HepG2 (cell line): ENCODE data around the gene FNDC3B. TPM values are rescaled to one million over a fixed set of nuclear protein-coding genes. Genes with fewer than 3 reads are reported as not detected.

Experiments
- ATAC-seq: fragments of 200-7000 bp; cut with Tn5 transposase; 3 replicates; pipeline ENCODE4 v1.9.1; 2020; ENCODE audit warnings: mild to moderate bottlenecking, moderate library complexity
- BruUV-seq: library from RNA; stranded (reverse); fragments of 400-500 nt; replicated peaks from 2 replicates; lab custom pipeline; 2021; lab: Mats Ljungman, UMichigan
- CTCF ChIA-PET: fragments of 300-600 bp; formaldehyde crosslinking; extraction: SDS; loops from one replicate; lab custom pipeline; 2021; ENCODE audit warnings: low total read pairs, inconsistent platforms, low intra/inter-chr PET ratio; lab: Yijun Ruan, JAX
- POLR2A ChIA-PET: fragments of 350-600 bp; sonication (Branson Sonifier 250); formaldehyde crosslinking; loops from one replicate; lab custom pipeline; 2020; ENCODE audit warnings: antibody characterized with exemption, inconsistent platforms; lab: Yijun Ruan, JAX
- DNase-seq: peaks from one replicate; pipeline ENCODE4 v3.0.0-alpha.2; 2015; ENCODE audit warnings: low spot score
- FAIRE-seq: peaks from 3 replicates; lab custom pipeline; 2011; peaks lifted over from hg19 to GRCh38; lab: Jason Lieb, UNC
- H2AFZ ChIP-seq: one replicate; pipeline ENCODE4 v1.6.1; 2011; ENCODE audit warnings: low read length, inconsistent platforms
- H3K27ac ChIP-seq: fragments of 300-600 bp; 3 replicates; pipeline ENCODE4 v1.8.0; 2011; ENCODE audit warnings: mixed run types, mild to moderate bottlenecking, mixed read lengths, low read length, inconsistent platforms; ENCODE audit not compliant: insufficient read depth; ENCODE audit errors: extremely low read length
- H3K27me3 ChIP-seq, 2 experiments: fragments of 200-600 bp in 1 of 2; 2 replicates in 1 of 2; 3 replicates in 1 of 2; pipeline versions ENCODE4 v1.6.0 to v1.8.0; 2011; ENCODE audit warnings: low read length in 2 of 2, mild to moderate bottlenecking in 2 of 2, moderate library complexity in 2 of 2, inconsistent platforms in 1 of 2; ENCODE audit not compliant: insufficient read depth in 2 of 2, control insufficient read depth in 1 of 2
- H3K36me3 ChIP-seq, 2 experiments: fragments of 200-600 bp in 1 of 2; replicated peaks in 1 of 2; 2 replicates in 1 of 2; 3 replicates in 1 of 2; pipeline versions ENCODE4 v1.5.1 to v1.8.0; 2011; ENCODE audit warnings: low read length in 2 of 2, inconsistent platforms in 1 of 2; ENCODE audit not compliant: insufficient read depth in 2 of 2, control insufficient read depth in 1 of 2
- H3K4me1 ChIP-seq: 2 replicates; pipeline ENCODE4 v1.5.1; 2012; ENCODE audit warnings: low read length, inconsistent platforms; ENCODE audit not compliant: insufficient read depth
- H3K4me2 ChIP-seq: 2 replicates; pipeline ENCODE4 v1.6.0; 2011; ENCODE audit warnings: low read depth, low read length, inconsistent platforms
- H3K4me3 ChIP-seq, 3 experiments: fragments of 200-600 bp in 1 of 3; sonication (generic), shearing (Covaris generic) in 1 of 3; replicated peaks in 1 of 3; 2 replicates each; pipeline ENCODE4 v1.5.1; 2011 to 2016; ENCODE audit warnings: low read length in 3 of 3, inconsistent platforms in 2 of 3, low read depth in 2 of 3, mild to moderate bottlenecking in 2 of 3, control low read depth in 1 of 3, mixed read lengths in 1 of 3; ENCODE audit not compliant: insufficient read depth in 1 of 3
- H3K79me2 ChIP-seq: one replicate; pipeline ENCODE4 v1.6.1; 2011; ENCODE audit warnings: low read length, inconsistent platforms; ENCODE audit not compliant: insufficient read depth
- H3K9ac ChIP-seq: 2 replicates; pipeline ENCODE4 v1.6.0; 2011; ENCODE audit warnings: mild to moderate bottlenecking, low read depth, low read length, inconsistent platforms; ENCODE audit not compliant: insufficient read depth
- H3K9me3 ChIP-seq: 2 replicates; pipeline ENCODE4 v1.5.1; 2012; ENCODE audit warnings: mild to moderate bottlenecking, low read length
- H4K20me1 ChIP-seq: 2 replicates; pipeline ENCODE4 v1.6.0; 2011; ENCODE audit warnings: inconsistent platforms, mild to moderate bottlenecking, low read length, moderate library complexity; ENCODE audit not compliant: insufficient read depth
- AGO2 ChIP-seq: fragments of 200-400 bp; formaldehyde crosslinking; optimal IDR thresholded peaks from 2 replicates; pipeline ENCODE3; 2017; ENCODE audit warnings: mild to moderate bottlenecking, low read depth, low read length, moderate library complexity
- ARID5B ChIP-seq: IDR thresholded peaks from 2 replicates; pipeline ENCODE4 v1.4.0; 2020; ENCODE audit warnings: mild to moderate bottlenecking, missing genetic modification reagents
- BRCA1 ChIP-seq: sonication (generic); formaldehyde crosslinking; IDR thresholded peaks from 2 replicates; pipeline ENCODE4 v1.4.0; 2020; ENCODE audit warnings: missing genetic modification reagents
- CEBPG ChIP-seq: IDR thresholded peaks from 2 replicates; pipeline ENCODE4 v1.6.1; 2016
- CHD4 ChIP-seq: fragments of 200-600 bp; sonication (generic); IDR thresholded peaks from 2 replicates; pipeline ENCODE4 v1.7.0; 2017; ENCODE audit warnings: mild to moderate bottlenecking, low read length, borderline replicate concordance
- FOXA1 ChIP-seq, 2 experiments: fragments of 450-650 bp in 1 of 2; sonication (generic) in 1 of 2; formaldehyde crosslinking in 1 of 2; IDR thresholded peaks; 2 replicates each; pipeline versions ENCODE4 v1.4.0 to v1.6.1; 2016 to 2020; ENCODE audit warnings: missing genetic modification reagents in 1 of 2
- FOXA3 ChIP-seq: IDR thresholded peaks from 2 replicates; pipeline ENCODE4 v1.6.1; 2016; ENCODE audit warnings: missing genetic modification reagents, missing compliant biosample characterization
- HNRNPK ChIP-seq: fragments of 200-400 bp; formaldehyde crosslinking; IDR thresholded peaks from 2 replicates; pipeline ENCODE4 v1.6.1; 2018; ENCODE audit warnings: low read length, low read depth, moderate library complexity, mild to moderate bottlenecking; ENCODE audit not compliant: poor library complexity, severe bottlenecking
- PCBP1 ChIP-seq: fragments of 200-400 bp; formaldehyde crosslinking; IDR thresholded peaks from 2 replicates; pipeline ENCODE4 v1.6.1; 2017; ENCODE audit warnings: mild to moderate bottlenecking, low read depth, low read length, borderline replicate concordance
- RCOR2 ChIP-seq: IDR thresholded peaks from 2 replicates; pipeline ENCODE4 v1.6.1; 2016; ENCODE audit warnings: missing biosample characterization, missing genetic modification reagents
- RORA ChIP-seq: sonication (generic); formaldehyde crosslinking; IDR thresholded peaks from 2 replicates; pipeline ENCODE4 v1.5.0; 2020; ENCODE audit warnings: mild to moderate bottlenecking, missing genetic modification reagents, moderate library complexity
- SIX1 ChIP-seq: sonication (generic); formaldehyde crosslinking; IDR thresholded peaks from 2 replicates; pipeline ENCODE4 v1.4.0; 2020; ENCODE audit warnings: missing genetic modification reagents, borderline replicate concordance
- SOX13 ChIP-seq, 3 experiments: fragments of 450-650 bp in 1 of 3; sonication (generic) in 1 of 3; formaldehyde crosslinking in 1 of 3; IDR thresholded peaks in 2 of 3; conservative IDR thresholded peaks in 1 of 3; 2 replicates each; pipeline versions ENCODE4 v1.5.0 to v1.6.1; 2016 to 2020; ENCODE audit warnings: antibody characterized with exemption in 1 of 3, mild to moderate bottlenecking in 1 of 3, missing compliant biosample characterization in 1 of 3, missing genetic modification reagents in 1 of 3, moderate library complexity in 1 of 3
- SOX5 ChIP-seq: IDR thresholded peaks from 2 replicates; pipeline ENCODE4 v1.6.1; 2016; ENCODE audit warnings: borderline replicate concordance
- SOX6 ChIP-seq, 2 experiments: fragments of 450-650 bp in 1 of 2; sonication (generic) in 1 of 2; formaldehyde crosslinking in 1 of 2; IDR thresholded peaks; 2 replicates each; pipeline versions ENCODE4 v1.4.0 to v1.6.1; 2017 to 2020; ENCODE audit warnings: antibody characterized with exemption in 1 of 2, mild to moderate bottlenecking in 1 of 2, missing genetic modification reagents in 1 of 2
- TRAFD1 ChIP-seq: sonication (generic); formaldehyde crosslinking; IDR thresholded peaks from 2 replicates; pipeline ENCODE4 v1.5.1; 2020; ENCODE audit warnings: missing genetic modification reagents, mild to moderate bottlenecking, borderline replicate concordance
- ZNF451 ChIP-seq: sonication (generic); formaldehyde crosslinking; IDR thresholded peaks from 2 replicates; pipeline ENCODE4 v1.5.0; 2020; ENCODE audit warnings: mild to moderate bottlenecking, missing genetic modification reagents
- ZNF746 ChIP-seq: sonication (generic); formaldehyde crosslinking; IDR thresholded peaks from 2 replicates; pipeline ENCODE4 v1.8.0; 2022; ENCODE audit warnings: mild to moderate bottlenecking, missing genetic modification reagents
- WGBS: methylation state at CpG from one replicate; pipeline ENCODE4 v1.1.6; 2017; ENCODE audit warnings: low lambda C conversion rate; 5-methylcytosine and 5-hydroxymethylcytosine counted together
- in situ Hi-C: cut with HindIII; loops from 2 replicates; pipeline ENCODE4 v1.10.0; 2017; ENCODE audit warnings: low pct_unique_long_range_greater_than_20kb; ENCODE audit not compliant: extremely low pct_ligation_motif_present
- intact Hi-C: fragments of 100-400 bp; cut with micrococcal nuclease; formaldehyde crosslinking; loops from one replicate; pipeline ENCODE4 v1.10.0; 2022; ENCODE audit not compliant: unreplicated experiment
- polyA plus RNA-seq, 8 experiments: library from polyadenylated mRNA; depleted of rRNA in 3 of 8; stranded (reverse) in 7 of 8; unstranded in 1 of 8; fragments of >200 nt; fragmentation: Illumina TruSeq in 4 of 8; extraction: Trizol in 4 of 8; gene quantifications; 2 replicates each; pipeline versions ENCODE4 v1.2.1 to v1.2.3, GENCODE V29; 2011 to 2016; ENCODE audit warnings: low read depth in 4 of 8, missing spikeins in 1 of 8, mixed read lengths in 1 of 8; ENCODE audit not compliant: insufficient read depth in 1 of 8
- total RNA-seq, 5 experiments: library from RNA; depleted of rRNA; stranded (reverse); fragments of >200 nt; fragmentation: Illumina TruSeq; extraction: Trizol; gene quantifications; 2 replicates each; pipeline ENCODE4 v1.2.3, GENCODE V29; 2016; ENCODE audit warnings: low read depth in 1 of 5

FNDC3B gene
- total and polyA plus RNA-seq, 2 of the 13 experiments (the other 11 are each of a cell fraction or from before 2014, with no cell fraction given), result 74.8 to 103 TPM

GRCh38 chr3:172192830-172193415 lies 153.5 kb downstream of the FNDC3B start:
- H3K27me3 ChIP-seq, result no peaks in the 10 kb centered on the region
- ChIA-PET CTCF (no interaction called here), POLR2A (no interaction called here)
- in situ Hi-C loops (no loop called here), intact Hi-C loops (no loop called here)
- H4K20me1 ChIP-seq, result peaks cover 95% of the 10 kb centered on the region
- no peak overlapping the region for H3K27ac ChIP-seq
- no peak for ATAC-seq
- no peak overlapping the region for H3K9ac ChIP-seq
- no peak overlapping the region for H3K4me2 ChIP-seq
- DNase-seq, result peak; percentile 40
- H3K4me3 ChIP-seq, result no peak overlapping the region
- H3K79me2 ChIP-seq, result peaks cover 91% of the 10 kb centered on the region
- peaks cover 4 to 43% of the 10 kb centered on the region in 2 experiments for H3K36me3 ChIP-seq
- no TSS peak for BruUV-seq
- peaks cover 58% of the 10 kb centered on the region for H3K4me1 ChIP-seq
- TF ChIP-seq ARID5B (peak; percentile 39; the same call in 1 of the 2 replicates), TRAFD1 (no peak), FOXA3 (CRISPR knock-in tag) (peak; percentile 55), PCBP1 (0 out of 2 replicates have a peak, but pooled peaks have one; percentile 90), ZNF451 (no peak), BRCA1 (no peak), FOXA1 (IDR thresholded peaks at IDR 0.05) (no peak), FOXA1 (CRISPR knock-in tag; IDR thresholded peaks at IDR 0.05) (0 out of 2 replicates have a peak, but pooled peaks have one; percentile 37), SIX1 (CRISPR knock-in tag) (peak; percentile 81; the same call in 1 of the 2 replicates), CHD4 (no peak), HNRNPK (peak; percentile 98), AGO2 (peak; percentile 21), CEBPG (CRISPR knock-in tag) (0 out of 2 replicates have a peak, but pooled peaks have one; percentile 13), RORA (no peak), SOX6 (IDR thresholded peaks at IDR 0.05) (no peak), SOX6 (CRISPR knock-in tag; IDR thresholded peaks at IDR 0.05) (peak; percentile 55; the same call in 1 of the 2 replicates), SOX5 (peak; percentile 62; the same call in 1 of the 2 replicates), ZNF746 (CRISPR knock-in tag) (peak; percentile 96), RCOR2 (CRISPR knock-in tag) (no peak), SOX13 (IDR thresholded peaks at IDR 0.05) (no peak), SOX13 (CRISPR knock-in tag; conservative IDR thresholded peaks at IDR 0.05 in 1 of 2, IDR thresholded peaks at IDR 0.05 in 1 of 2) (peak in 1 of 2 experiments; percentile 69; a peak in 2 of 4 replicates)
- no peak overlapping the region for H2AFZ ChIP-seq
- no peaks in the 10 kb centered on the region for H3K9me3 ChIP-seq
- FAIRE-seq, result no peak
- WGBS, result 58% methylated on average over 3 of the region's 3 CpGs
